Mammary epithelial cell (primary cell): ENCODE measurements around the gene PARP3.

Experiments used
- CTCF ChIP-seq, 2 donors: IDR thresholded peaks in 1 of 2; conservative IDR thresholded peaks in 1 of 2; 2 replicates each; pipeline ENCODE4 v1.5.1; 2011 to 2012; ENCODE audit warnings: inconsistent platforms in 2 of 2, low read length in 2 of 2, mild to moderate bottlenecking in 2 of 2, control low read depth in 1 of 2, low read depth in 1 of 2; ENCODE audit not compliant: insufficient read depth in 1 of 2; ENCODE audit errors: extremely low read depth in 1 of 2
- EZH2 ChIP-seq: IDR thresholded peaks from 2 replicates; pipeline ENCODE4 v1.6.1; 2012; ENCODE audit warnings: low read length, inconsistent platforms, borderline replicate concordance

- TF ChIP-seq CTCF (conservative IDR thresholded peaks at IDR 0.05 in 1 of 2, IDR thresholded peaks at IDR 0.05 in 1 of 2; ENCODE audit: extremely low read depth in 1 of 2, insufficient read depth in 1 of 2, low read depth in 1 of 2, low read length in 2 of 2), result no peak
- no peak for TF ChIP-seq EZH2
Observed at GRCh38 chr3:51967384-51968169, 25.4 kb downstream of the PARP3 start, which contains the start of gene PCBP4.
